Hepatocyte (in vitro differentiated cells): Measurements from ENCODE around the gene NR2C2AP. TPM values are rescaled to one million over a fixed set of nuclear protein-coding genes. Genes with fewer than 3 reads are reported as not detected.
A peak's percentile ranks its signal among the peaks of the same experiment; 100 is the strongest.

Experiments used
- DNase-seq: peaks from one replicate; pipeline ENCODE4 v3.0.0-alpha.2; 2016; ENCODE audit warnings: low spot score
- H2AFZ ChIP-seq: fragments of 200-600 bp; sonication (generic); 2 replicates; pipeline ENCODE4 v1.6.0; 2016; ENCODE audit warnings: antibody characterized with exemption, mild to moderate bottlenecking
- H3K27ac ChIP-seq: fragments of 200-600 bp; sonication (generic); 2 replicates; pipeline ENCODE4 v1.5.1; 2016; ENCODE audit warnings: mild to moderate bottlenecking
- H3K27me3 ChIP-seq: fragments of 200-600 bp; sonication (generic); 2 replicates; pipeline ENCODE4 v1.6.1; 2016
- H3K36me3 ChIP-seq: fragments of 200-600 bp; sonication (generic); replicated peaks from 2 replicates; pipeline ENCODE4 v1.5.1; 2016; ENCODE audit warnings: low read depth; ENCODE audit not compliant: insufficient read depth
- H3K4me1 ChIP-seq: fragments of 200-600 bp; sonication (generic); 2 replicates; pipeline ENCODE4 v1.5.1; 2016; ENCODE audit warnings: mild to moderate bottlenecking, moderate library complexity; ENCODE audit not compliant: insufficient read depth
- H3K4me2 ChIP-seq: fragments of 200-600 bp; sonication (generic); 2 replicates; pipeline ENCODE4 v1.6.0; 2016
- H3K4me3 ChIP-seq: fragments of 200-600 bp; sonication (generic); 2 replicates; pipeline ENCODE4 v1.5.1; 2016; ENCODE audit warnings: mild to moderate bottlenecking
- H3K79me2 ChIP-seq: fragments of 200-600 bp; sonication (generic); 2 replicates; pipeline ENCODE4 v1.6.0; 2017; ENCODE audit warnings: mild to moderate bottlenecking
- H3K9me2 ChIP-seq: fragments of 200-600 bp; sonication (generic); replicated peaks from 2 replicates; pipeline ENCODE4 v1.6.0; 2017; ENCODE audit warnings: mild to moderate bottlenecking; ENCODE audit not compliant: insufficient read depth
- H3K9me3 ChIP-seq: fragments of 200-600 bp; sonication (generic); 2 replicates; pipeline ENCODE4 v1.5.1; 2016; ENCODE audit warnings: low read depth, mild to moderate bottlenecking
- H4K20me1 ChIP-seq: fragments of 200-600 bp; sonication (generic); 2 replicates; pipeline ENCODE4 v1.6.0; 2016; ENCODE audit warnings: mild to moderate bottlenecking; ENCODE audit not compliant: insufficient read depth, poor library complexity, severe bottlenecking
- CTCF ChIP-seq: fragments of 200-600 bp; sonication (generic); IDR thresholded peaks from 2 replicates; pipeline ENCODE4 v1.5.1; 2016; ENCODE audit warnings: antibody characterized with exemption, mild to moderate bottlenecking; ENCODE audit not compliant: poor library complexity
- EZH2 ChIP-seq: fragments of 200-600 bp; sonication (generic); IDR thresholded peaks from 2 replicates; pipeline ENCODE4 v1.6.1; 2016; ENCODE audit warnings: antibody characterized with exemption, mild to moderate bottlenecking, borderline replicate concordance
- EZH2phosphoT487 ChIP-seq: fragments of 200-600 bp; sonication (generic); IDR thresholded peaks from one replicate; pipeline ENCODE4 v1.6.1; 2018; ENCODE audit warnings: antibody characterized with exemption, mild to moderate bottlenecking, low read depth, moderate library complexity; ENCODE audit not compliant: unreplicated experiment, severe bottlenecking
- WGBS: methylation state at CpG from one replicate; pipeline ENCODE4 v1.1.6; 2016; ENCODE audit warnings: low lambda C conversion rate; ENCODE audit errors: missing lambda C conversion rate; 5-methylcytosine and 5-hydroxymethylcytosine counted together
- polyA plus RNA-seq: library from polyadenylated mRNA; unstranded; fragments of >200 nt; fragmentation: Nextera tagmentation; extraction: Ambion mirVana; gene quantifications from 2 replicates; pipeline ENCODE4 v1.2.1, GENCODE V29; 2016
- total RNA-seq: library from RNA; depleted of rRNA; stranded (reverse); fragments of >200 nt; gene quantifications from 2 replicates; pipeline ENCODE4 v1.2.3, GENCODE V29; 2014

NR2C2AP gene
- total RNA-seq (6.1 and 9.0 TPM in 2 replicates), polyA plus RNA-seq (5.2 and 10.4 TPM in 2 replicates)

GRCh38 chr19:19203012-19203856, at the start of gene NR2C2AP:
NR2C2AP (minus strand) TSS chr19:19203414; CDS start chr19:19203060, 354 bp downstream.
- Histone ChIP-seq H3K4me3 (peak within 1 kb of the TSS; percentile 74), H3K36me3 (no peaks in the 10 kb centered on the region), H3K9me2 (no peaks in the 10 kb centered on the region), H4K20me1 (no peaks in the 10 kb centered on the region), H3K9me3 (no peaks in the 10 kb centered on the region), H3K27me3 (peaks cover 4% of the 10 kb centered on the region), H3K27ac (peak within 1 kb of the TSS; percentile 75), H3K4me2 (peak within 1 kb of the TSS; percentile 92), H3K4me1 (no peaks in the 10 kb centered on the region), H3K79me2 (peaks cover 2% of the 10 kb centered on the region), H2AFZ (peak within 1 kb of the TSS; percentile 88)
- WGBS = 11% methylated on average over 60 of the region's 60 CpGs
- TF ChIP-seq EZH2phosphoT487 (no peak), CTCF (no peak)
- peak; percentile 95 for DNase-seq

- Histone ChIP-seq H3K4me3 (no peak overlapping the region), H3K36me3 (no peaks in the 10 kb centered on the region), H2AFZ (no peak overlapping the region), H4K20me1 (no peaks in the 10 kb centered on the region), H3K27me3 (peaks cover 29% of the 10 kb centered on the region), H3K9me2 (no peaks in the 10 kb centered on the region), H3K4me1 (no peaks in the 10 kb centered on the region), H3K27ac (no peak overlapping the region), H3K9me3 (no peaks in the 10 kb centered on the region), H3K4me2 (no peak overlapping the region), H3K79me2 (no peaks in the 10 kb centered on the region)
- WGBS = 77% methylated on average over 5 of the region's 5 CpGs
- no peak for TF ChIP-seq CTCF
- no peak for TF ChIP-seq EZH2phosphoT487
- no peak for TF ChIP-seq EZH2
- no peak for DNase-seq
Observed at GRCh38 chr19:19250196-19250801, 47.1 kb upstream of the NR2C2AP start.

- no peaks in the 10 kb centered on the region for H3K9me3 ChIP-seq
- no peak for DNase-seq
- no peak overlapping the region for H3K4me2 ChIP-seq
- no peaks in the 10 kb centered on the region for H3K36me3 ChIP-seq
- TF ChIP-seq EZH2phosphoT487 = no peak
- TF ChIP-seq EZH2 = no peak
- H3K27me3 ChIP-seq = no peaks in the 10 kb centered on the region
- no peaks in the 10 kb centered on the region for H3K4me1 ChIP-seq
- no peaks in the 10 kb centered on the region for H3K79me2 ChIP-seq
- H2AFZ ChIP-seq = no peak overlapping the region
- H3K9me2 ChIP-seq = no peaks in the 10 kb centered on the region
- no peaks in the 10 kb centered on the region for H4K20me1 ChIP-seq
- WGBS = 86% methylated on average over 9 of the region's 9 CpGs
- no peak overlapping the region for H3K27ac ChIP-seq
- no peak overlapping the region for H3K4me3 ChIP-seq
Observed at GRCh38 chr19:19240476-19240875, 37.3 kb upstream of the NR2C2AP start.

- H3K9me2 ChIP-seq = no peaks in the 10 kb centered on the region
- no peak overlapping the region for H2AFZ ChIP-seq
- H3K27me3 ChIP-seq = no peaks in the 10 kb centered on the region
- no peak overlapping the region for H3K27ac ChIP-seq
- no peaks in the 10 kb centered on the region for H3K79me2 ChIP-seq
- DNase-seq = no peak
- no peaks in the 10 kb centered on the region for H3K4me1 ChIP-seq
- H3K9me3 ChIP-seq = no peaks in the 10 kb centered on the region
- H3K4me3 ChIP-seq = no peak overlapping the region
- no peaks in the 10 kb centered on the region for H4K20me1 ChIP-seq
- TF ChIP-seq CTCF (no peak), EZH2phosphoT487 (no peak), EZH2 (no peak)
- no peaks in the 10 kb centered on the region for H3K36me3 ChIP-seq
- no peak overlapping the region for H3K4me2 ChIP-seq
Observed at GRCh38 chr19:19239675-19240074, 36.5 kb upstream of the NR2C2AP start.
